NCI-H2107 treated with DMSO at 0.1 percent for 48 hours (cell line): ENCODE data around the gene PPP1R26.
"Not testable (repeated sequence)": the region's sequence is repeated elsewhere in the genome, so short reads cannot be mapped to it uniquely, and the experiment has no call there.

ENCODE experiments used
- DNase-seq: peaks from one replicate; lab custom pipeline; 2025; ENCODE audit not compliant: unreplicated experiment; lab: John Stamatoyannopoulos, UW

The PPP1R26 gene

GRCh38 chr9:135519179-135519971 is 39.8 kb downstream of the PPP1R26 start:
- DNase-seq, result no peak

GRCh38 chr9:135520916-135521607 is 41.5 kb downstream of the PPP1R26 start, which contains the start of gene LCN1:
LCN1 (plus strand) TSS chr9:135521440; CDS start chr9:135521498, 58 bp downstream.
- DNase-seq, result no peak

DNA sequence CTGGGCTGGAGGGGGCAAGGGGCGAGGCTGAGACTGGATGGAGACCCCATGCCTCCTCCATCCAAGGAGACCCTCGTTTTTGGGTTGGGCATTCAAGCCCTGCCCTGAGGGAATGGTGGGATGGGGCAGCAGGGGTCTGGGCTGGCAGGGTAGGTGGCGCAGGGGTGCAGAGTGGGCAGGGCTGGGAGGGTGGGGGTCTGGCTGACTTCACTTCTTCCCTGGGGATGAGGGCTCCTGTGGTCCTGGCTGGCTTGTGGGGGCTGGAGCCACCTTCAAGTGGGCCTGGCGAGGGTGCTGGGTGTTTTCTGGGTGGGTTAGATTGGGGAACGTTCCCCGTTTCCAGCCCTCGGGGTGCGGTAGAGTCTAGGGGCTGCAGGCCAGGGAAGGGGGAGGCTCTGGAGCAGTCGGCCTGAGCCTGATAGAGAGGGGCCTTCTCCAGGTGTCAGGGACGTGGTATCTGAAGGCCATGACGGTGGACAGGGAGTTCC is 42.1 kb downstream of the PPP1R26 start:
- no peak for DNase-seq

- DNase-seq, result no peak
These were observed 42.7 kb downstream of the PPP1R26 start for GRCh38 chr9:135522137-135522877.

DNA sequence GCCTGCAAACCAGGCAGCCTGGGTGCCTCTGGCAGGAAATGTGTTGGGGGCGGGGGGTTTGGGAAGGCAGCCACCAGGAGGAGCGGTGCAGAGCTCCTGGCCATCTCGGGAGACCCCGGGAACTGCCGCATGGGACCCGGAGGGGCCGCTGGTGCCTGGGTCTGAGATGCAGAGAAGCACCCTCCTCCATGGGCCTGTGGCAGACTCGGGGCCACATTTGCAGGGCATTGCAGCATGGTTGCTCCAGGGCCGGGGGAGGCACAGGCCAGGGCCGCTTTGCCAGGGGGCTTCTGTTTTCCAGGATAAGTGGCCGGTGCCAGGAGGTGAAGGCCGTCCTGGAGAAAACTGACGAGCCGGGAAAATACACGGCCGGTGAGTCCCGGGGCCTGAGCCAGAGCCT is 43.3 kb downstream of the PPP1R26 start:
- no peak for DNase-seq

GRCh38 chr9:135523521-135524129 is 44.0 kb downstream of the PPP1R26 start:
- DNase-seq, result no peak

DNA sequence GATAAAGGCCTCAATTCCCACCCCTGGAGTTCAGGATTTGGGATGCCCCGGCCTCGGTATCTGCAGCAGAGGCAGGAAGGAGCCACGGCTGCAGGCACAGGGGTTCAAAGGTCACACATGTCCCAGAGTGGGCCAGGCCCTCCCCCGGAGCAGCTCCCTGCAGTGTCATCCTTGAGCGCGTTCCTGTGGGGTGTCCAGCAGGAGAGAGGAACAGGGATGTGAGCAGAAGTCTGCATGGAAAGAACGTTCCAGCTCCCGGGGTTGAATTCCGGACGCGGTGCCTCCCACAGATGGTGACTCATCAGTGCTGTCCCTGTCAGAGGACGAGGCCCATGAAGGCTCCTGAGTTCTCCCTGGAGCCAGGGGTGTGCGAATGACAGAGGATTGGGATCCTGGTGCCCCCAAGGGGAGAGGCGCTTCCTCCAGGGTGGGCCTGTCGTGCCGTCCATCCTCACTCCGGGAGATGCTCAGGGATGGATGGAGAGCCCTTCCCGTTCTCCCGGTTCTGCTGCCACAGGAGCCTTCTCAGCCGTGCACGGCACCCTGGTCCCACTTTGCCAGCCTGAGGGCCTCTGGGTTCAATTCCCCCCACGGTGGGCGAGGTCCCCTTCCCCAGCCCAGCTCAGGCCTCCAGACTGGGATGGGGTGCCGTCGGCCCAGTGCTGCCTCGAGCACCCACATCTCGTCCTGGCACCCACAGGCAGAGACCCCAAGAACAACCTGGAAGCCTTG is 44.7 kb downstream of the PPP1R26 start:
- no peak for DNase-seq

GRCh38 chr9:135525241-135526088 is 45.9 kb downstream of the PPP1R26 start:
- no peak for DNase-seq

DNA sequence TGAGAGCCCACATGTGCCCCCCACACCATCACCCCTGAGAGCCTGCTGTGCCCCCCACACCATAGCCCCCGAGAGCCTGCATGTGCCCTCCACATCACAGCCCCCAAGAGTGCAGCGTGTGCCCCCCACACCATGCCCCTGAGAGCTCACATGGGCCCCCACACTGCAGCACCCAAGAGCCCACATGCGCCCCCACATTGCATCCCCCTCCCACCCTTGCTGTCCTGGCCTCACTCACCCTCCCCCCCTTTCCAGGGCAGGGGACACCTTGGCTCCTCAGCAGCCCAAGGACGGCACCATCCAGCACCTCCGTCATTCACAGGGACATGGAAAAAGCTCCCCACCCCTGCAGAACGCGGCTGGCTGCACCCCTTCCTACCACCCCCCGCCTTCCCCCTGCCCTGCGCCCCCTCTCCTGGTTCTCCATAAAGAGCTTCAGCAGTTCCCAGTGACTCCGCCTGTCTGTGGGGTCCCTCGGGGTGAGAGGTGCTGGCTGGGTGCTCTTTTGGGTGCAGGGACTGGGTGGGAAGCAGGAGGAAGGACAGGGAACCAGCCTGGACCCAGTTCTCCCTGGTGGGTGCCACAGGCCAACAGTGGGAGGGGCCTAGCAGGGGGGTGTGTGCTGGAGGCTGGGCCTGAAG is 46.6 kb downstream of the PPP1R26 start:
- DNase-seq, result no peak

DNA sequence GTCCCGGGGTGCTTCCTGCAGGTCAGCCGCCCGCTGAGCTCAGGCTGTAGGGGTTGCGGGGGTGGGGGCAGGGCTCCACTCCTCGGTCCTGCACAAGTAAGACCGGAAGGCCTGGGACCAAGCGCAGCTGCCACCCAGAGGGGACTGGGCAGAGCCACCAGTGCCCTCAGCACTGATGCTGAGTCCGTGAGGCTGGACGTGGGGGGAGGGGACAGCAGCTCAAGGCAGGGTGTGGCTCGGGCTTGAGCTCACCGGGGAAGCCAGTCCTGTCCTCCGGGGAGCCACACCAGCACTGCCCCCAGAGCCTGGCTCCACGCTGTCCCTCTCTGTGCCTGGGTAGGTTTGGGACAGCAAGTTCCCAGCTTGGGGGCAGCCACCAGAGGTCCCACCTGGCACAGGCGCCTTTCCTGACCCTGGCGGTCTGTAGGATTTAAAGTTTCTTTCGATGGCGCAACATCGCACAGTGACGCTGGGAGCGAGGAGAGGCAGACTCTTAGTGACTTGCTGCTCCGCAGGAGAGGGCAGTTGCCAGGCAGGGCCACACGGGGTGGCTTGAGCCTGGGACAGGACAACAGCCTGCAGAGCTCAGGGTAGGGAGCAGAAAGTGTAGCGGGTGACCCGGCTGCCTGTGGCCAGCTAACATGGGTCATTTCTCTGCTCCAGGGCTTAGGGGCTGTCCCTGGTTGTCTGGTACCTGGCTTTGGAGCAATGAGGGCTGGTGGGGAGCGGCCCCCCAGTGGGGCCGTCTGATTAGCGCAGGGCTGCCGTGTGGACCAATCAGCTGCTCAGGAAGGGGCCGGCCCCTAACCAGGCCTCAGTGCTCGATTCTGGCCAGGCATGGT is 47.4 kb downstream of the PPP1R26 start:
- DNase-seq, result no peak

GRCh38 chr9:135528842-135529435 is 49.4 kb downstream of the PPP1R26 start:
- DNase-seq, result not testable (repeated sequence)

- DNase-seq, result no peak
These were observed 50.6 kb downstream of the PPP1R26 start for GRCh38 chr9:135530146-135530545.

GRCh38 chr9:135531096-135531495 is 51.5 kb downstream of the PPP1R26 start:
- no peak for DNase-seq

- DNase-seq, result no peak
These were observed 53.5 kb downstream of the PPP1R26 start for GRCh38 chr9:135533113-135533512.

DNA sequence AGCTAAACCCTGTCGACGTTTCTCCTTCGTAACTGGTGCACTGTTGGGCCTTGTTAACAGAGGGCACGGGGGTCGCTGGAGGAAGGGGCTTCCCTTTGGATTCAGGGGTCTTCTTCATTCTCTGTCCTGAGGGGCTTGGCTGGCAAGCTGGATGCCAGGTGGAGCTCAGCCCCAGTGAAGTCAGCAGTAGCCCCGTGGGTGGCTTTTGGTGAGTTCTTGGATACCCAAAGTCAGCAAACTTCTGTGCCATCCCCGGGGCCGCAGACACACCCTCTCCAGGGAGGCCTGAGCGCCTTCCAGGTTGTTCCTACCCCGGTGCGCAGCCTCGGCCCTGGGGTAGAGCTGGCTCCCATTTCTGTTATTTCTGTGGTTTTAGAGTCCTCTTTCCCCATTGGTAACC is 54.1 kb downstream of the PPP1R26 start:
- no peak for DNase-seq

DNA sequence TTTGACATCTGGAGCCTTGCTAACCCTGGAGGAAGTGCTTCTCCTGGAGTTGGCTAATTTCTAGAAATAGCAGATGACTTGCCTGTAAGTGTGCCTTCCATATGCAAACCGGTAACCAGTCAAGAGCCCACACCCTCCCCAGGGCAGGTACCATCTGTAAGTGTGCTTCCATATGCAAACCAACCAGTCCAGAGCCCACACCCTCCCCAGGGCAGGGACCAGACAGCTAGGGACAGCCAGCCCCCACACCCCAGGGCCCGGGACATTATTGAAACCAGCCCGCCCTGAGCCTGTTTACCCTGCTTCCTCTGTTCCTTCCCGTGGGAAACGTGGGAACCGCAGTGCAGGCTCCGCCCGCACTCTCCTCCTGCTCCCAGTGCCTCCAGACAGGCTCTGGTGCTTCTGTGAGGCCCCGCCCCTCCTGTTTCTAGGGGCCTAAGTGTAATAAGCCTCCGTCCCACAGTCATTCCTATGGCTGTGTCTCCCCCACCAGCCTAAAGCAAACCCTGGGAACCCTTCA is 54.7 kb downstream of the PPP1R26 start:
- DNase-seq, result not testable (repeated sequence)

DNA sequence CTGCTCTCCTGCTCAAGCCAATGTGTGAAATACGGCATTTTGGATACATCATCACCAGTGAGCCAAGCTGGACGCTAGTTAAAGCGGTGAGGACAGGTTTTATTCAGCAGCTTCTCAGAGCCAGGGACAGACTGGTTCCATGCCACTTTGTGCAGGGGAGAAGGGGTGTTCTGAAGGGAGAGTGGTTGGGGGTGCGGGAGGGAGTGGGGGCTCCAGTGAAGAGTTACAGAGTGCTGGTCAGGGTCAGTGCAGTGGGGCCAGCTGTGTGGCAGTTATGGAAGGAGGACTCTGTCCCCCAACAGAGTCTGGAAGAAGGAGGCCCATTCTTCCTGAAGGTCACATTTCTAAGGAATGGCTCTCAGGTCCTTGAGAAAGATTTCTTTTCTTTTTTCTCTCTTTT is 55.2 kb downstream of the PPP1R26 start:
- DNase-seq, result not testable (repeated sequence)
